Spinal cord (tissue), 10 donors: ENCODE results near the gene MCC. TPM values are rescaled to one million over a fixed set of nuclear protein-coding genes. Genes with fewer than 3 reads are reported as not detected.

Experiments used
- DNase-seq, 6 donors: peaks; one replicate each; pipeline versions ENCODE4 v3.0.0 to v3.0.0-alpha.2; 2013 to 2015; ENCODE audit warnings: low spot score in 6 of 6, low read depth in 4 of 6
- H3K27ac ChIP-seq: one replicate; pipeline ENCODE4 v1.5.1; 2013; ENCODE audit warnings: low read depth, low read length, control low read depth
- H3K27me3 ChIP-seq: one replicate; pipeline ENCODE4 v1.6.1; 2013; ENCODE audit warnings: low read length; ENCODE audit not compliant: control insufficient read depth, insufficient read depth
- H3K36me3 ChIP-seq: one replicate; pipeline ENCODE4 v1.6.1; 2013; ENCODE audit warnings: low read length; ENCODE audit not compliant: control insufficient read depth, insufficient read depth
- H3K4me1 ChIP-seq: one replicate; pipeline ENCODE4 v1.6.1; 2013; ENCODE audit warnings: low read length; ENCODE audit not compliant: control insufficient read depth, insufficient read depth
- H3K4me3 ChIP-seq: one replicate; pipeline ENCODE4 v1.5.1; 2013; ENCODE audit warnings: low read depth, low read length, control low read depth
- H3K9me3 ChIP-seq: one replicate; pipeline ENCODE4 v1.6.1; 2013; ENCODE audit warnings: low read length; ENCODE audit not compliant: control insufficient read depth, insufficient read depth
- WGBS: methylation state at CpG from one replicate; pipeline ENCODE4 v1.1.5; 2013; ENCODE audit warnings: missing lambda C conversion rate; ENCODE audit not compliant: insufficient coverage; 5-methylcytosine and 5-hydroxymethylcytosine counted together
- polyA plus RNA-seq, 2 donors: library from polyadenylated mRNA; unstranded; fragments of 120-200 nt; gene quantifications; one replicate each; pipeline ENCODE4 v1.2.1, GENCODE V29; 2013; ENCODE audit not compliant: insufficient read length in 2 of 2
- total RNA-seq, 2 donors: library from RNA; depleted of rRNA in 1 of 2; stranded (reverse); fragments of 120-200 nt in 1 of 2; fragments of >200 nt in 1 of 2; gene quantifications; one replicate each; pipeline versions ENCODE4 v1.2.3 to v1.2.4, GENCODE V29; 2013 to 2014
- donor health status: healthy.

The MCC gene
- total and polyA plus RNA-seq, 4 donors: 19.2 to 31.7 (median 26.6) TPM

DNA sequence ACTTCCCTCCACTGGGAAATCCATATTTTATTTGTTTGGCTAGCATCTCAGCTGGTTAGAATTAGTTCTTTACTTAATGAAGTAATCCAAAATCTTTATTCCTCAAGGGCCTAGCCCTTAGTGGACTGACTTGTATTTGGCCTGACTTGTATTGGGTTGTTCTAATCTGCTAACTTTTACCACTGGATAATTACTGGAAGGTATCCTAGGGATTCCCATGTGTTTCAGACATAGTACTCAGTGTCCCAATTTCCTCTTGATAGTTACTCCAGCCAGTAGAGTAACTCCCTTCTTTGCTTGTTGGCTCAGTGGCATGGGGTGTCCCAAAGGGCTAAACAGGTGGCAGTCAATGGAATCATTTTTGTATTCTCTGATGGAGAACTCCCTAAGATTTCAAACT lies 355.7 kb downstream of the MCC start:
- Histone ChIP-seq H3K9me3 (no peaks in the 10 kb centered on the region), H3K27me3 (no peaks in the 10 kb centered on the region), H3K27ac (no peak overlapping the region), H3K4me3 (no peak overlapping the region), H3K4me1 (no peaks in the 10 kb centered on the region), H3K36me3 (no peaks in the 10 kb centered on the region)
- no peak for DNase-seq

DNA sequence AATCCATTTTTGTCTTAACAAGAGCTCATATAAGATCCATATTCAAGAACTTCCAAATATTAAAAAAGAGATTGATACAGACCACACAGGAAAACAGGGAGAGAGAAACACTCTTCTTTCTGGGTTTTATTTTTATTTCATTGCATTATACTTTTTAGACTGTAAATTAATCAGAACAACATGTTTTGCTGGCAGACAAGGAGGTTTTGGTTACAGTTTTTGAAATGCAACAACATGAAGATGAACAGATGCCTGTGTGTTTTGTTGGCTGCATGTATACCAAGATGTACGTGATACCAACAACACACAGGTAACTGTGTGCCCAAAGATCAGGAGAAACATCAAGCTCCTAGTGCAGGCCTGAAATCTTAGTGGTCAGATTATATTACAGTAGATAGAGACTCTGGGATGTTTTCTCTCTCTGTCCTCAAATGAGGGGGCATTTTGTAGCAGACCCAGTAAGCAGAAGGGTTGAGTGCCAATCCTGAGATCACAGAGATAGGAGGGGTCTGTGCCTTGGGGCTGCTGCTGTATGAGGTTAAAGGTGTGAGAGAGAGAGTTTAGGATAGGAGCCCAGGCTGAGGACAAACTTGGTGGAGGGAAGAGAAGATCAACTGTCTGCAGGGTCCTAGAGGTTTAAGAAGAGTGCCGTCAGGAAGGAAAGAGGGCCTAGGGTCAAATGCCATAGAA lies 359.5 kb downstream of the MCC start:
- H3K4me1 ChIP-seq: no peaks in the 10 kb centered on the region
- 0% methylated on average over 1 of the region's 2 CpGs for WGBS
- no peak overlapping the region for H3K27ac ChIP-seq
- no peaks in the 10 kb centered on the region for H3K9me3 ChIP-seq
- H3K27me3 ChIP-seq: no peaks in the 10 kb centered on the region
- H3K36me3 ChIP-seq: no peaks in the 10 kb centered on the region
- H3K4me3 ChIP-seq: no peak overlapping the region
- peak in 1 of 6 donors; percentile 42 for DNase-seq

GRCh38 chr5:113128082-113128481 lies 360.2 kb downstream of the MCC start:
- Histone ChIP-seq H3K27me3 (no peaks in the 10 kb centered on the region), H3K4me1 (no peaks in the 10 kb centered on the region), H3K4me3 (no peak overlapping the region), H3K27ac (no peak overlapping the region), H3K36me3 (no peaks in the 10 kb centered on the region), H3K9me3 (no peaks in the 10 kb centered on the region)
- no CpG with 5 or more reads among the region's 1 CpG for WGBS
- DNase-seq: no peak

DNA sequence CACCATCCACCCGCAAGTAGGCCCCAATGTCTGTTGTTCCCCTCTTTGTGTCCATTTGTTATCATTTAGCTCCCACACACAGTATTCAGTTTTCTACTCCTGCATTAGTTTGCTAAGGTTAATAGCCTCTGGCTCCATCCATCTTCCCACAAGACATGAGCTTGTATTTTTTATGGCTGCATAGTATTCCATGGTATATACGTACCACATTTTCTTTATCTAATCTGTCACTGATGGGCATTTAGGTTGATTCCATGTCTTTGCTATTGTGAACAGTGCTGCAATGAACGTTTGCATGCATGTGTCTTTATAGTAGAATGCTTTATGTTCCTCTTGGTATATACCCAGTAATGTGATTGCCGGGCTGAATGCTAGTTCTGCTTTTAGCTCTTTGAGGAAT lies 361.2 kb downstream of the MCC start:
- Histone ChIP-seq H3K4me1 (no peaks in the 10 kb centered on the region), H3K27me3 (no peaks in the 10 kb centered on the region), H3K9me3 (no peaks in the 10 kb centered on the region), H3K4me3 (no peak overlapping the region), H3K27ac (no peak overlapping the region), H3K36me3 (no peaks in the 10 kb centered on the region)
- WGBS: 100% methylated on average over 1 of the region's 4 CpGs
- DNase-seq: no peak

GRCh38 chr5:113125371-113125770 lies 362.9 kb downstream of the MCC start:
- no peaks in the 10 kb centered on the region for H3K36me3 ChIP-seq
- no peak overlapping the region for H3K4me3 ChIP-seq
- no peaks in the 10 kb centered on the region for H3K4me1 ChIP-seq
- H3K27ac ChIP-seq: no peak overlapping the region
- no peaks in the 10 kb centered on the region for H3K27me3 ChIP-seq
- 71% methylated on average over 2 of the region's 4 CpGs for whole genome bisulfite sequencing
- DNase-seq: no peak
- H3K9me3 ChIP-seq: no peaks in the 10 kb centered on the region

DNA sequence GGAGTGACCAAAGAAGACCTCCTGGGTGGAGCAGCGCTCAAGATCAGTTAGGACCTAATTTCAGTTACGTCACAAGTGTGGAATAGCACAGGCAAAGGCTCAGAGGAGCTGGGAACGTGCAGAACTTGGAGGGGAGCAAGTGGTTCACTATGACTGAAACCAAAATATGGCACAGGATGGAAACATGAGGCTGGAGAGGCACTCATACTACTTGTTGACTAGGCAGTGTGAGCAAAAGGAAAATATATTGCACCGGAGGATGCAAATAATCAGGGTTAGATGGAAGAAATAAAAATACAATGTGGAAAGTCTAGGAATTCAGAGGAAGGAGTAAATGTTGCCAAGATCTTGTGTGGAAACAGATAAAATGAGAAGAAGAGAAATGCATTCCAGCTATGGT lies 363.3 kb downstream of the MCC start:
- no peaks in the 10 kb centered on the region for H3K9me3 ChIP-seq
- H3K4me1 ChIP-seq: no peaks in the 10 kb centered on the region
- no peak overlapping the region for H3K27ac ChIP-seq
- no peak for DNase-seq
- no peaks in the 10 kb centered on the region for H3K36me3 ChIP-seq
- no peak overlapping the region for H3K4me3 ChIP-seq
- WGBS: 81% methylated on average over 3 of the region's 4 CpGs
- no peaks in the 10 kb centered on the region for H3K27me3 ChIP-seq

DNA sequence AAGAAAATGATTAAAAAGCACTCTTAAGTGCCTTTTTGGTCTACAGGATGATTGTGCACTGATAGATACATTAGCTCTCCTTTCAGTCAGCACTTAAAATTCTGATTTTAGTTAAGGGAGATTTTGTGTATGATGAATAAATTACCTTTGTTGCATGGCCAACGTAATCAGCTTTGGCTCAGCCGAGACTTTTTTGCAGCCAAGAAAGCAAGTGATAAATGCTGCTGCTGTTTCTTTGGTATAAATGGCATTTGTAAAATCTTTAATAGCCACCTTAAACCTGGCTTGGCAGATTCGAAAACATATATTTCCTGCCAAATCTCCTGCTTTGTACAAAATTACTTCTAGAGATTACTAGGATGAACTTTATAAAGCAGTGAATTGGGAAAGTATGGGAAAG lies 364.0 kb downstream of the MCC start:
- Histone ChIP-seq H3K4me3 (no peak overlapping the region), H3K4me1 (peaks cover 2% of the 10 kb centered on the region), H3K27me3 (no peaks in the 10 kb centered on the region), H3K9me3 (no peaks in the 10 kb centered on the region), H3K36me3 (no peaks in the 10 kb centered on the region), H3K27ac (no peak overlapping the region)
- 28% methylated on average over 2 of the region's 3 CpGs for WGBS
- peak in 2 of 6 donors; percentile 44 to 53 for DNase-seq

- Histone ChIP-seq H3K27ac (no peak overlapping the region), H3K9me3 (no peaks in the 10 kb centered on the region), H3K4me3 (no peak overlapping the region), H3K4me1 (peaks cover 9% of the 10 kb centered on the region), H3K27me3 (no peaks in the 10 kb centered on the region), H3K36me3 (no peaks in the 10 kb centered on the region)
- WGBS: no CpG with 5 or more reads among the region's 4 CpGs
- no peak for DNase-seq
Measured at GRCh38 chr5:113123618-113124017, 364.6 kb downstream of the MCC start.

GRCh38 chr5:113122053-113122452 lies 366.2 kb downstream of the MCC start:
- H3K4me1 ChIP-seq: peaks cover 10% of the 10 kb centered on the region
- no peaks in the 10 kb centered on the region for H3K9me3 ChIP-seq
- no peak overlapping the region for H3K4me3 ChIP-seq
- H3K27me3 ChIP-seq: no peaks in the 10 kb centered on the region
- no peaks in the 10 kb centered on the region for H3K36me3 ChIP-seq
- H3K27ac ChIP-seq: no peak overlapping the region
- no peak for DNase-seq

DNA sequence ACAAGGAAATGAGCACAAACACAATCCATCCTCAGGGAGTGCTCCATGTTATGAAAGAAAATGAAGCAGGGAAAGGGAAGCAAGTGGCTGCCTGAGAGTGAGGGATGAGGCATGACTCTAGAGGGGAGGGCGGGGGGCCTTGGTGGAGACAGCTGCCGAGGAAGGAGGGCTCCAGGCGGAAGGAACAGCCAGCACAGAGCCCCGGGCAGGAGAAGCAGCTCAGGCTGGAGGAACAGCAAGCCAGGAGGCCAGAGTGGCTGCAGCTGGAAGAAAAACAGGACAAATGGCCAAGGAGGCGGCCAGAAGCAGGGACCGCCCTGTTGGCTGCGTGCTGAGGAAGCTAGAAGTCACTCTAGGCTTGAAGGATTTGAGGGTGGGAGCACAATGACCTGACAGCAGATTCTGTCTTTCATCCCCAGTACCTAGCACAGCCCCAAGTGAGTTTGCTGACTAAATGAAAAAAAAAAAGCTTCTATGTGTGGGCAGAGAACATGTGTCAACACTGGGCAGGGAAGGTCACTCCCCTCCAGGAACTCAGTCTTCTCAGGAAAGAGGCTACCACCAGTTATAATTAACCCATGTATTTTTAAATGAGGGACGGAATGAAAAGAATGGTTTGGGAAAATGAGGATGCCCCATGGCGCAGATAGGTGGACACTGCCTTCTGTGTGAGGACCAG lies 368.9 kb downstream of the MCC start:
- no peaks in the 10 kb centered on the region for H3K36me3 ChIP-seq
- WGBS: 42% methylated on average over 5 of the region's 9 CpGs
- H3K4me1 ChIP-seq: peaks cover 10% of the 10 kb centered on the region
- H3K9me3 ChIP-seq: no peaks in the 10 kb centered on the region
- DNase-seq: peak in 2 of 6 donors; percentile 59 to 71
- H3K27ac ChIP-seq: peak overlapping the region; percentile 50
- no peak overlapping the region for H3K4me3 ChIP-seq
- H3K27me3 ChIP-seq: no peaks in the 10 kb centered on the region
